Neuronal stem cell (in vitro differentiated cells): ENCODE measurements around the gene MC5R.

Source experiments
- DNase-seq: peaks from one replicate; pipeline ENCODE4 v3.0.0-alpha.2; 2013; ENCODE audit warnings: low spot score
- H2AFZ ChIP-seq: one replicate; pipeline ENCODE4 v1.6.1; 2013; ENCODE audit warnings: mild to moderate bottlenecking, low read length, inconsistent platforms
- H2AK5ac ChIP-seq: 2 replicates; pipeline ENCODE4 v1.6.1; 2013; ENCODE audit warnings: low read depth, mild to moderate bottlenecking, inconsistent platforms, low read length, moderate library complexity, mixed read lengths
- H2BK120ac ChIP-seq: 2 replicates; pipeline ENCODE4 v1.6.1; 2013; ENCODE audit warnings: low read depth, mild to moderate bottlenecking, inconsistent platforms, low read length, moderate library complexity, mixed read lengths
- H2BK12ac ChIP-seq: one replicate; pipeline ENCODE4 v1.6.1; 2013; ENCODE audit warnings: low read length, inconsistent platforms
- H2BK15ac ChIP-seq: 2 replicates; pipeline ENCODE4 v1.6.1; 2013; ENCODE audit warnings: mild to moderate bottlenecking, low read length, inconsistent platforms, mixed read lengths
- H2BK5ac ChIP-seq: one replicate; pipeline ENCODE4 v1.6.1; 2013; ENCODE audit warnings: inconsistent platforms, mild to moderate bottlenecking, low read length, moderate library complexity
- H3K14ac ChIP-seq: one replicate; pipeline ENCODE4 v1.6.1; 2013; ENCODE audit warnings: low read length, inconsistent platforms
- H3K18ac ChIP-seq: 2 replicates; pipeline ENCODE4 v1.6.1; 2013; ENCODE audit warnings: low read length, inconsistent platforms
- H3K23ac ChIP-seq: 2 replicates; pipeline ENCODE4 v1.6.1; 2013; ENCODE audit warnings: low read depth, mild to moderate bottlenecking, mixed read lengths, low read length, inconsistent platforms; ENCODE audit not compliant: poor library complexity
- H3K27ac ChIP-seq: replicated peaks from 3 replicates; pipeline ENCODE4 v1.5.1; 2013; ENCODE audit warnings: low read length, inconsistent platforms
- H3K27me3 ChIP-seq, 3 experiments: 2 replicates each; pipeline ENCODE4 v1.6.1; 2013; ENCODE audit warnings: low read length in 3 of 3, mild to moderate bottlenecking in 2 of 3, inconsistent platforms in 1 of 3, low read depth in 1 of 3, mixed read lengths in 1 of 3, moderate library complexity in 1 of 3; ENCODE audit not compliant: control insufficient read depth in 3 of 3, insufficient read depth in 3 of 3
- H3K36me3 ChIP-seq, 2 donors: replicated peaks in 1 of 2; 2 replicates each; pipeline ENCODE4 v1.6.1; 2013; ENCODE audit warnings: low read length in 2 of 2; ENCODE audit not compliant: control insufficient read depth in 2 of 2, insufficient read depth in 2 of 2
- H3K4ac ChIP-seq: 2 replicates; pipeline ENCODE4 v1.6.1; 2013; ENCODE audit warnings: inconsistent platforms, mild to moderate bottlenecking, low read length, moderate library complexity
- H3K4me1 ChIP-seq, 2 donors: 1 replicate in 1 of 2; 2 replicates in 1 of 2; pipeline ENCODE4 v1.6.1; 2013; ENCODE audit warnings: low read length in 2 of 2, low read depth in 1 of 2; ENCODE audit not compliant: control insufficient read depth in 2 of 2, insufficient read depth in 1 of 2
- H3K4me2 ChIP-seq: one replicate; pipeline ENCODE4 v1.6.1; 2013; ENCODE audit warnings: mild to moderate bottlenecking, low read length, inconsistent platforms; ENCODE audit not compliant: insufficient read depth, poor library complexity, severe bottlenecking
- H3K4me3 ChIP-seq, 2 donors: 2 replicates each; pipeline ENCODE4 v1.5.1; 2013; ENCODE audit warnings: low read length in 2 of 2, mild to moderate bottlenecking in 2 of 2, inconsistent platforms in 1 of 2, moderate library complexity in 1 of 2
- H3K79me1 ChIP-seq: one replicate; pipeline ENCODE4 v1.6.1; 2013; ENCODE audit warnings: low read depth, mild to moderate bottlenecking, inconsistent platforms, low read length, moderate library complexity
- H3K9ac ChIP-seq: one replicate; pipeline ENCODE4 v1.6.1; 2013; ENCODE audit warnings: mild to moderate bottlenecking, low read depth, low read length, inconsistent platforms; ENCODE audit not compliant: poor library complexity
- H3K9me3 ChIP-seq, 2 donors: replicated peaks in 1 of 2; 2 replicates each; pipeline versions ENCODE3 to v1.6.1; 2013; ENCODE audit warnings: low read length in 2 of 2, mild to moderate bottlenecking in 2 of 2, inconsistent platforms in 1 of 2, low read depth in 1 of 2, mixed read lengths in 1 of 2, moderate library complexity in 1 of 2; ENCODE audit not compliant: control insufficient read depth in 2 of 2, insufficient read depth in 1 of 2
- H4K8ac ChIP-seq: one replicate; pipeline ENCODE4 v1.6.1; 2013; ENCODE audit warnings: low read depth, mild to moderate bottlenecking, inconsistent platforms, low read length, moderate library complexity
- H4K91ac ChIP-seq: one replicate; pipeline ENCODE4 v1.6.1; 2013; ENCODE audit warnings: low read length, low read depth, mild to moderate bottlenecking, inconsistent platforms; ENCODE audit not compliant: poor library complexity
- WGBS, 2 donors: extraction: QIAGEN DNeasy Blood & Tissue Kit; methylation state at CpG; one replicate each; pipeline ENCODE4 v1.1.7; 2013; ENCODE audit warnings: missing lambda C conversion rate in 2 of 2, mixed read lengths in 1 of 2; ENCODE audit not compliant: insufficient read length in 2 of 2, insufficient replicate concordance in 1 of 2; ENCODE audit errors: extremely low coverage in 2 of 2; 5-methylcytosine and 5-hydroxymethylcytosine counted together

MC5R gene

DNA sequence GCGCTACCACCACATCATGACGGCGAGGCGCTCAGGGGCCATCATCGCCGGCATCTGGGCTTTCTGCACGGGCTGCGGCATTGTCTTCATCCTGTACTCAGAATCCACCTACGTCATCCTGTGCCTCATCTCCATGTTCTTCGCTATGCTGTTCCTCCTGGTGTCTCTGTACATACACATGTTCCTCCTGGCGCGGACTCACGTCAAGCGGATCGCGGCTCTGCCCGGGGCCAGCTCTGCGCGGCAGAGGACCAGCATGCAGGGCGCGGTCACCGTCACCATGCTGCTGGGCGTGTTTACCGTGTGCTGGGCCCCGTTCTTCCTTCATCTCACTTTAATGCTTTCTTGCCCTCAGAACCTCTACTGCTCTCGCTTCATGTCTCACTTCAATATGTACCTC lies 2.3 kb downstream of the MC5R start:
- peaks cover 0 to 8% of the 10 kb centered on the region in 2 donors for H3K4me1 ChIP-seq
- DNase-seq = no peak
- H2AK5ac ChIP-seq = peak overlapping the region; percentile 71
- H4K91ac ChIP-seq = peak overlapping the region; percentile 40
- no peak overlapping the region for H2AFZ ChIP-seq
- H3K14ac ChIP-seq = peak overlapping the region; percentile 72
- H3K18ac ChIP-seq = peak overlapping the region; percentile 78
- peak overlapping the region in 1 of 2 donors; percentile 7 for H3K4me3 ChIP-seq
- no peak overlapping the region for H3K23ac ChIP-seq
- H3K27ac ChIP-seq = no peak overlapping the region
- H2BK15ac ChIP-seq = peak overlapping the region; percentile 80
- no CpG with 5 or more reads among the region's 26 CpGs for WGBS, 2 donors
- no peak overlapping the region for H3K4me2 ChIP-seq
- no peak overlapping the region for H2BK12ac ChIP-seq
- H3K36me3 ChIP-seq = no peaks in the 10 kb centered on the region
- no peak overlapping the region for H2BK120ac ChIP-seq
- H3K9me3 ChIP-seq = peaks cover 0 to 1% of the 10 kb centered on the region in 2 donors
- H3K9ac ChIP-seq = peak overlapping the region; percentile 3
- peaks cover 0 to 43% (median 5%) of the 10 kb centered on the region in 3 experiments for H3K27me3 ChIP-seq
- no peak overlapping the region for H4K8ac ChIP-seq
- no peak overlapping the region for H3K4ac ChIP-seq
- no peaks in the 10 kb centered on the region for H3K79me1 ChIP-seq
- peak overlapping the region; percentile 55 for H2BK5ac ChIP-seq

DNA sequence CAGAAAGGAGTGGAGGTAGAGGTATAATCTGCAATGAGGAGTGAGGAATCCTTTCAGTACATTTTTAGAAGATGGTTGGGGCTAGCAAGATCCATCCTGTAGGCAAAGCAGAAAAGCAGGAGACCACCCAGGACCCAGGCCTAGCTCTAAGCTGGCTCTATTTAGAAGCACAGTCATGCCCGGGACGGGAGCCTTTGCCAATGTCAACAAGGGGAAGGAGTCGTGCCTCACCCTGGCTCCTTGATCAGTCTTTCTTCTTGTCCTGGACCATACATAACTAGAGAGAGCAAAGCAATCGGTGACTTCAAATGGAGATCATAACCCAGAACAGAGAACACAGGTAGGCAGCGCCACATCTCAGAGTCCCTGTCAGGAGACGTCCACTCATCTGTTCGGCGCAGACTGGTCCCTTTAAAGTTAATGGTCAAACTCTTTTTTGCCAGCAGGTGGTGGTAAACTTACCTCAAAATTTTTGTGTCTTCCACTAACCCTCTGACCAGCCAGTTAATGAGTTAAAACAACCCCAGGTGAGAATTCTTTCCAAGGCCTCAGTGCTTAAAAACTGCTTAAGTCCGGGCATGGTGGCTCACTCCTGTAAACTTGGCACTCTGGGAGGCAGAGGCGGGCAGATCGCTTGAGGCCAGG lies 8.0 kb downstream of the MC5R start:
- H4K91ac ChIP-seq = no peak overlapping the region
- no peak overlapping the region for H3K23ac ChIP-seq
- no peak overlapping the region for H2AK5ac ChIP-seq
- no peaks in the 10 kb centered on the region for H3K36me3 ChIP-seq
- no peak overlapping the region for H2BK12ac ChIP-seq
- no peak overlapping the region for H3K4me2 ChIP-seq
- no peak overlapping the region for H3K18ac ChIP-seq
- peaks cover 0 to 4% of the 10 kb centered on the region in 2 donors for H3K4me1 ChIP-seq
- no peak overlapping the region for H2BK120ac ChIP-seq
- H2BK15ac ChIP-seq = no peak overlapping the region
- H3K79me1 ChIP-seq = no peaks in the 10 kb centered on the region
- peak; percentile 17 for DNase-seq
- H3K14ac ChIP-seq = no peak overlapping the region
- H2AFZ ChIP-seq = no peak overlapping the region
- no peak overlapping the region for H2BK5ac ChIP-seq
- no peak overlapping the region for H4K8ac ChIP-seq
- H3K9me3 ChIP-seq = no peaks in the 10 kb centered on the region
- H3K4me3 ChIP-seq = no peak overlapping the region
- WGBS, 2 donors = no CpG with 5 or more reads among the region's 11 CpGs
- no peak overlapping the region for H3K4ac ChIP-seq
- H3K27me3 ChIP-seq = peaks cover 0 to 19% (median 0%) of the 10 kb centered on the region in 3 experiments
- no peak overlapping the region for H3K27ac ChIP-seq
- H3K9ac ChIP-seq = no peak overlapping the region

DNA sequence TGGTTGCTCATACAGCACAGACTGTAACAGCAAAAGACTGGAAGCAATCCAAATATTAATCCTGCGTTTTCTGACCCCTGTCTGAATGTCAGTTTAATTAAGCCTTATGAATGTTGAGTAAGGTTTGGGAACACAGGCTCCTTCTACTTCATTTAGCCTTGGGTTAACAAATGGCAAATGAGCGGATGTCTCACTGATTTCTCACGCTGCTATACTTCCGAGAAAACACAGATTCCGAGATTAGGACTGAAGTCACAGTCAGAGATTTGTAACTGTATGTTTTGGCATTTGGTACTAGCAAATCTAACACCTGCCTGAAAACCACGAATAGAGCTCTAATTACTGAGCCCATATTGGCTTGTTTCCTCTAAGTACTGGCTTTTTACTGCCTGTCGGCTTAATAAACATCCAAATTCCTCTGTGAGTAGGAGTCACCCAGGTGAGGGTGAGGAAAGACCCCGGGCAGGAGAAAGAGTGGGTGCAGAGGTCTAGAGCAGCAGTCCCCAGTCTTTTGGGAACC lies 10.6 kb downstream of the MC5R start:
- Histone ChIP-seq H3K4ac (no peak overlapping the region), H3K79me1 (no peaks in the 10 kb centered on the region), H3K4me2 (no peak overlapping the region), H3K36me3 (no peaks in the 10 kb centered on the region), H3K4me3 (no peak overlapping the region), H3K18ac (no peak overlapping the region), H3K23ac (no peak overlapping the region), H2AK5ac (no peak overlapping the region), H3K14ac (no peak overlapping the region), H4K8ac (no peak overlapping the region), H2BK120ac (no peak overlapping the region), H2BK5ac (no peak overlapping the region), H2BK12ac (no peak overlapping the region), H4K91ac (no peak overlapping the region), H2AFZ (no peak overlapping the region), H3K4me1 (peaks cover 0 to 3% of the 10 kb centered on the region in 2 donors), H3K27ac (no peak overlapping the region), H2BK15ac (no peak overlapping the region), H3K27me3 (peaks cover 0 to 5% (median 0%) of the 10 kb centered on the region in 3 experiments), H3K9ac (no peak overlapping the region), H3K9me3 (no peaks in the 10 kb centered on the region)
- DNase-seq = no peak
- no CpG with 5 or more reads among the region's 8 CpGs for WGBS, 2 donors

DNA sequence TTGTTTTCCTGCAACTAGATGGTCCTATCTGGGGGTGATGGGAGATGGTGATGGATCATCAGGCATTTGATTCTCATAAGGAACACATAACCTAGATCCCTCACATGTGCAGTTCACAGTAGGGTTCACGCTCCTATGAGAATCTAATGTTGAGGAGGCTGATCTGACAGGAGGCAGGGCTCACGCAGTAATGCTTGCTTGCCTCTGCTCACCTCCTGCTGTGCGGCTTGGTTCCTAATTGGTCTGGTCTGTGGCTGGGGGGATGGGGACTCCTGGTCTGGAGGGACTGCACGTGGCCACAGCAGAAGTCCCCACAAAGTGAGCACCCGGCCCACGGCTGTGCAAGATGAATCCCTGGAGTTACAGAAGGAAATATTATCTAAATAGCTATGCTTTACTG lies 11.3 kb downstream of the MC5R start:
- no peaks in the 10 kb centered on the region for H3K9me3 ChIP-seq
- H3K18ac ChIP-seq = no peak overlapping the region
- H3K23ac ChIP-seq = no peak overlapping the region
- no peak overlapping the region for H3K14ac ChIP-seq
- H3K36me3 ChIP-seq = no peaks in the 10 kb centered on the region
- H3K4me1 ChIP-seq = peaks cover 0 to 3% of the 10 kb centered on the region in 2 donors
- no peak overlapping the region for H2BK12ac ChIP-seq
- H3K79me1 ChIP-seq = no peaks in the 10 kb centered on the region
- no peak overlapping the region for H2BK5ac ChIP-seq
- H3K27ac ChIP-seq = no peak overlapping the region
- H3K4me2 ChIP-seq = no peak overlapping the region
- no peak overlapping the region for H3K4me3 ChIP-seq
- no peak overlapping the region for H2AK5ac ChIP-seq
- no peak overlapping the region for H4K8ac ChIP-seq
- H2AFZ ChIP-seq = no peak overlapping the region
- no peak overlapping the region for H3K4ac ChIP-seq
- H4K91ac ChIP-seq = no peak overlapping the region
- H2BK15ac ChIP-seq = no peak overlapping the region
- no peak overlapping the region for H2BK120ac ChIP-seq
- H3K9ac ChIP-seq = peak overlapping the region; percentile 9
- no peak for DNase-seq
- no CpG with 5 or more reads among the region's 6 CpGs for WGBS, 2 donors
- peaks cover 0 to 5% (median 0%) of the 10 kb centered on the region in 3 experiments for H3K27me3 ChIP-seq
